ENCODE measurements around the gene KCTD19. TPM values are rescaled to one million over a fixed set of nuclear protein-coding genes. Genes with fewer than 3 reads are reported as not detected.

Gene KCTD19
- total and polyA plus RNA-seq, 5 experiments from 2014 or later, result 0.03 TPM; not detected in 4

GRCh38 chr16:67249178-67250044 is 77.1 kb downstream of the KCTD19 start:
- no peaks in the 10 kb centered on the region for H3K36me3 Mint-ChIP-seq
- ATAC-seq (no peak), DNase-seq (no peak)
- POLR2A ChIA-PET, result interaction anchor here (5.7 kb wide), 1 partner anchor 20 kb away, joined by 99 read pairs; the partner anchor contains the start of gene TMEM208
- peak overlapping the region; percentile 71 to 90 (median 82) for H3K4me3 Mint-ChIP-seq
- H3K9me3 Mint-ChIP-seq, result no peaks in the 10 kb centered on the region
- peaks cover 25 to 45% (median 38%) of the 10 kb centered on the region in 4 donors for H3K4me1 Mint-ChIP-seq
- peak overlapping the region in 7 of 10 donors; percentile 22 to 87 (median 63) for H3K27ac Mint-ChIP-seq
- H3K27me3 Mint-ChIP-seq, result peaks cover 0 to 12% (median 0%) of the 10 kb centered on the region in 5 donors

- POLR2A ChIA-PET, result interaction anchor here (1.2 to 5.7 kb wide), 2 partner anchors 19 to 64 kb away, joined by 3 to 99 read pairs; partner anchors contain the start of gene TMEM208
- DNase-seq, result peak in 3 of 10 donors; percentile 21 to 40 (median 31)
- peaks cover 30 to 51% (median 46%) of the 10 kb centered on the region in 4 donors for H3K4me1 Mint-ChIP-seq
Observed at GRCh38 chr16:67248401-67249177, 78.0 kb downstream of the KCTD19 start, which contains the start of gene SLC9A5. Gene SLC9A5 (plus strand): TSS chr16:67248979. CDS start chr16:67249015, 36 bp downstream.

GRCh38 chr16:67248073-67248400 is 78.5 kb downstream of the KCTD19 start:
- no peak for ATAC-seq
- H3K36me3 Mint-ChIP-seq, result no peaks in the 10 kb centered on the region
- H3K4me3 Mint-ChIP-seq, result peak overlapping the region; percentile 87 to 98 (median 90)
- peak in 1 of 10 donors; percentile 12 for DNase-seq
- H3K27me3 Mint-ChIP-seq, result peaks cover 0 to 11% (median 0%) of the 10 kb centered on the region in 5 donors
- POLR2A ChIA-PET, result interaction anchor here (1.2 to 5.7 kb wide), 4 partner anchors 19 to 315 kb away, joined by 3 to 99 read pairs (median 3); partner anchors contain the start of gene TMEM208
- no peaks in the 10 kb centered on the region for H3K9me3 Mint-ChIP-seq
- peak overlapping the region in 9 of 10 donors; percentile 17 to 89 (median 87) for H3K27ac Mint-ChIP-seq
- peaks cover 30 to 51% (median 49%) of the 10 kb centered on the region in 4 donors for H3K4me1 Mint-ChIP-seq

More at GRCh38 chr16:67248401-67249177, 78.0 kb downstream of the KCTD19 start, which contains the start of gene SLC9A5:
- peak in 1 of 2 donors; percentile 7 for ATAC-seq
- peak within 1 kb of the TSS; percentile 87 to 98 (median 90) for H3K4me3 Mint-ChIP-seq
- H3K9me3 Mint-ChIP-seq, result no peaks in the 10 kb centered on the region
- peak within 1 kb of the TSS; percentile 22 to 94 (median 87) for H3K27ac Mint-ChIP-seq
- no peaks in the 10 kb centered on the region for H3K36me3 Mint-ChIP-seq
- H3K27me3 Mint-ChIP-seq, result peaks cover 0 to 11% (median 0%) of the 10 kb centered on the region in 5 donors

- POLR2A ChIA-PET, result interaction anchor here (1.2 to 5.7 kb wide), 4 partner anchors 18 to 314 kb away, joined by 3 to 99 read pairs (median 3); partner anchors contain the start of gene TMEM208
- Mint-ChIP-seq H3K4me3 (peak within 1 kb of the TSS; percentile 87 to 98 (median 90)), H3K36me3 (no peaks in the 10 kb centered on the region), H3K4me1 (peaks cover 31 to 55% (median 51%) of the 10 kb centered on the region in 4 donors), H3K27ac (peak within 1 kb of the TSS; percentile 77 to 94 (median 87)), H3K27me3 (peaks cover 0 to 11% (median 0%) of the 10 kb centered on the region in 5 donors), H3K9me3 (no peaks in the 10 kb centered on the region)
- DNase-seq (peak; percentile 87 to 96 (median 90)), ATAC-seq (peak; percentile 75 to 77)
Observed at GRCh38 chr16:67247192-67248072, 79.1 kb downstream of the KCTD19 start, which contains the start of gene FHOD1. Gene FHOD1 (minus strand): TSS chr16:67247481. CDS start chr16:67247410, 71 bp downstream.

- ATAC-seq (peak; percentile 7), DNase-seq (peak in 6 of 10 donors; percentile 15 to 52 (median 38))
- H3K9me3 Mint-ChIP-seq, result no peaks in the 10 kb centered on the region
- H3K27ac Mint-ChIP-seq, result peak overlapping the region in 8 of 10 donors; percentile 75 to 94 (median 87)
- POLR2A ChIA-PET, result interaction anchor here (1.1 to 5.7 kb wide), 4 partner anchors 18 to 313 kb away, joined by 3 to 99 read pairs (median 3); partner anchors contain the start of gene TMEM208
- H3K27me3 Mint-ChIP-seq, result peaks cover 0 to 10% (median 0%) of the 10 kb centered on the region in 5 donors
- peak overlapping the region; percentile 87 to 98 (median 90) for H3K4me3 Mint-ChIP-seq
- peaks cover 31 to 56% (median 52%) of the 10 kb centered on the region in 4 donors for H3K4me1 Mint-ChIP-seq
- no peaks in the 10 kb centered on the region for H3K36me3 Mint-ChIP-seq
Observed at GRCh38 chr16:67246756-67247191, 79.8 kb downstream of the KCTD19 start.

- ATAC-seq, result no peak
- peaks cover 31 to 57% (median 56%) of the 10 kb centered on the region in 4 donors for H3K4me1 Mint-ChIP-seq
- DNase-seq, result peak; percentile 20 to 69 (median 35)
Observed at GRCh38 chr16:67246081-67246755, 80.3 kb downstream of the KCTD19 start.

GRCh38 chr16:67245674-67246080 is 80.9 kb downstream of the KCTD19 start:
- no peak for ATAC-seq
- H3K9me3 Mint-ChIP-seq, result no peaks in the 10 kb centered on the region
- DNase-seq, result no peak
- peaks cover 31 to 57% (median 56%) of the 10 kb centered on the region in 4 donors for H3K4me1 Mint-ChIP-seq
- POLR2A ChIA-PET, result interaction anchor here (1.1 to 5.7 kb wide), 2 partner anchors 16 to 38 kb away, joined by 3 to 99 read pairs; partner anchors contain the start of gene TMEM208
- H3K27me3 Mint-ChIP-seq, result peaks cover 0 to 8% (median 0%) of the 10 kb centered on the region in 5 donors
- H3K36me3 Mint-ChIP-seq, result no peaks in the 10 kb centered on the region
- H3K4me3 Mint-ChIP-seq, result peak overlapping the region; percentile 57 to 90 (median 71)
- H3K27ac Mint-ChIP-seq, result peak overlapping the region in 7 of 10 donors; percentile 77 to 97 (median 89)

More at GRCh38 chr16:67246081-67246755, 80.3 kb downstream of the KCTD19 start:
- Mint-ChIP-seq H3K36me3 (no peaks in the 10 kb centered on the region), H3K27ac (peak overlapping the region in 5 of 10 donors; percentile 75 to 94 (median 87)), H3K27me3 (peaks cover 0 to 8% (median 0%) of the 10 kb centered on the region in 5 donors), H3K9me3 (no peaks in the 10 kb centered on the region), H3K4me3 (peak overlapping the region; percentile 87 to 98 (median 90))
- POLR2A ChIA-PET, result interaction anchor here (1.1 to 5.7 kb wide), 2 partner anchors 17 to 38 kb away, joined by 3 to 99 read pairs; partner anchors contain the start of gene TMEM208

- peak in 2 of 10 donors; percentile 17 to 51 for DNase-seq
- POLR2A ChIA-PET, result interaction anchor here (1.3 to 5.7 kb wide), 4 partner anchors 16 to 61 kb away, joined by 3 to 99 read pairs (median 6); partner anchors contain the start of genes E2F4 and TMEM208
- Mint-ChIP-seq H3K36me3 (no peaks in the 10 kb centered on the region), H3K4me1 (peaks cover 31 to 56% (median 55%) of the 10 kb centered on the region in 4 donors), H3K4me3 (peak overlapping the region; percentile 57 to 90 (median 71)), H3K27me3 (peaks cover 0 to 5% (median 0%) of the 10 kb centered on the region in 5 donors), H3K9me3 (no peaks in the 10 kb centered on the region), H3K27ac (peak overlapping the region in 9 of 10 donors; percentile 68 to 97 (median 89))
- no peak for ATAC-seq
Observed at GRCh38 chr16:67245186-67245585, 81.4 kb downstream of the KCTD19 start.

GRCh38 chr16:67244387-67245185 is 82.0 kb downstream of the KCTD19 start:
- Mint-ChIP-seq H3K4me1 (peaks cover 29 to 50% (median 49%) of the 10 kb centered on the region in 4 donors), H3K27me3 (peaks cover 0 to under 1% (median 0%) of the 10 kb centered on the region in 5 donors), H3K4me3 (peak overlapping the region in 9 of 10 donors; percentile 57 to 90 (median 72)), H3K9me3 (no peaks in the 10 kb centered on the region), H3K27ac (peak overlapping the region; percentile 68 to 97 (median 89)), H3K36me3 (no peaks in the 10 kb centered on the region)
- POLR2A ChIA-PET, result interaction anchor here (0.6 to 5.7 kb wide), 5 partner anchors 15 to 60 kb away, joined by 3 to 99 read pairs (median 5); partner anchors contain the start of genes E2F4 and TMEM208
- ATAC-seq, result peak; percentile 60 to 74
- peak; percentile 40 to 84 (median 60) for DNase-seq

All from naive thymus-derived CD8-positive, alpha-beta T cell (primary cell).